Left kidney (tissue), 2 donors: Measurements from ENCODE around the gene OSGIN1. TPM values are rescaled to one million over a fixed set of nuclear protein-coding genes. Genes with fewer than 3 reads are reported as not detected.

Experiments
- DNase-seq: peaks from one replicate; pipeline ENCODE4 v3.0.0-alpha.2; 2013
- polyA plus RNA-seq: library from polyadenylated mRNA; unstranded; fragments of 120-200 nt; gene quantifications from one replicate; pipeline ENCODE4 v1.2.1, GENCODE V29; 2013; ENCODE audit not compliant: insufficient read length

OSGIN1 gene
- polyA plus RNA-seq, 1 donor = 0.30 TPM

DNA sequence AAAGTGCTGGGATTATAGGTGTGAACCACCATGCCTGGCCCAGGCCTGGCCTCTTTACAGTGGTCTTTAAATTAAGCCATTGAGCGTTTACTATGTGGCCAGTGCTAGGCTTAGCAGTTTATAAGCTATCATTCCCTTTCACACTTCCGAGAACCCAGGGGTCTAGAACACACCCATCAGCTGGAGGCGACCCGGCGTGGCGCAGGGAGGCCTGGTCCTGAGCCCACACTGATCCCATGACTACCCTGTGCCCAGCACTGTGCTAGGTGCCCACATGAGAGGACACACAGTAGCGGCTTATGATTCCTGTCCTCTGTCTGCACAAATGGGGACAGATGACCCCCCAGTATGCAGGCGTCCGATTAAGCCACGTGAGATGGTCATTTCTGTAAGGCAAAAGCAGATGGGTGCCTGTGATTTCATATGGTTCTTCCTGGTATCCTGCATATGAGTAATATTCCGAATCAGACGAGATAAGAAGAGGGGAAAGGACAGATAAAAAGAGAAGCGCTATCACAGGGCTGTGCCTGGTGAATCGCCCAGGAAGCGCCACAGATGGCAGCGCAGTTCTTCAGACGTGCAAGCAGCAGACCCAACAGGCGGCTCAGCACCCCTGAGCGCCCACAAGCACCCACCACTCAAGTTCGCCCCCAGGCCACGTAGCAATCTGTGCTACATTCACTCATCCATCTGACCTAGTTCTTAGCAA is 5.3 kb downstream of the OSGIN1 start:
- no peak for DNase-seq

- no peak for DNase-seq
These were observed 6.0 kb downstream of the OSGIN1 start for GRCh38 chr16:83958846-83959565.

DNA sequence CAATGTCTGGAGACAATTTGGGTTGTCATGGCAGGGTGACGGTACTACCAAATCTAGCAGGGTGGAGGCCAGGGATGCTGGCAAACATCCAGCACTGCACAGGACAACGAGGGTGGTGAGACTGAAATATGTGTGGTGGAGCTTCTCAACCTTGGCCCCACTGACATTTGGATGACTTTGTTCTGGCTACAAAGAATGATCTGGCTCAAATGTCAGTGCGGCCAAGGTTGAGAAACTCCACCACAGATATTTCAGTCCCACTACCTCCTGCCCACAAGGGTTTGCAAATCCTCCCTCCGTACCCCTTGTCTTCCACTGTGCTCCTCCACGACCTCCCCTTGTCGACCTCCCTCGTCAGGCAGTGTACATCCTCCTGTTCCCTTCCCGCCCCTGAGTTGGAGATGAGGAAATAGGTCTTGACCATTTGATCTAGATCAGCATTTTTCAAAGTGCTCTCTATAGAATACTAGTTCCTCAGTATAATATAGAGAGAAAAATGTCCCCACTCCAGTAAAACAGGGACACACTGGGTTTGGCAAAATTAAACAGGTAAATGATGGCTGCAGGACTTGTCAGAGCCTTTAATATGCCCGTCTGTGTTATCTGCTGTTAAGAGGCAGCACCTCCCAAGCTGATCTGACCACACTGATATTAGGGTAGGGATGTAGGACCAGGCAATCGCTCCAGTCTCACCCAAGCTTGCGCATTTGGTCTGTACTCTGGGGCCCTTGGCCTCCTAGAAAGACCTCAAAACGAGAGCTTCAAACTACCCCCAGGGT is 6.8 kb downstream of the OSGIN1 start:
- DNase-seq = no peak

- DNase-seq = no peak
These were observed 7.6 kb downstream of the OSGIN1 start for GRCh38 chr16:83960521-83961249.

- DNase-seq = no peak
These were observed 8.6 kb downstream of the OSGIN1 start for GRCh38 chr16:83961591-83961990.

DNA sequence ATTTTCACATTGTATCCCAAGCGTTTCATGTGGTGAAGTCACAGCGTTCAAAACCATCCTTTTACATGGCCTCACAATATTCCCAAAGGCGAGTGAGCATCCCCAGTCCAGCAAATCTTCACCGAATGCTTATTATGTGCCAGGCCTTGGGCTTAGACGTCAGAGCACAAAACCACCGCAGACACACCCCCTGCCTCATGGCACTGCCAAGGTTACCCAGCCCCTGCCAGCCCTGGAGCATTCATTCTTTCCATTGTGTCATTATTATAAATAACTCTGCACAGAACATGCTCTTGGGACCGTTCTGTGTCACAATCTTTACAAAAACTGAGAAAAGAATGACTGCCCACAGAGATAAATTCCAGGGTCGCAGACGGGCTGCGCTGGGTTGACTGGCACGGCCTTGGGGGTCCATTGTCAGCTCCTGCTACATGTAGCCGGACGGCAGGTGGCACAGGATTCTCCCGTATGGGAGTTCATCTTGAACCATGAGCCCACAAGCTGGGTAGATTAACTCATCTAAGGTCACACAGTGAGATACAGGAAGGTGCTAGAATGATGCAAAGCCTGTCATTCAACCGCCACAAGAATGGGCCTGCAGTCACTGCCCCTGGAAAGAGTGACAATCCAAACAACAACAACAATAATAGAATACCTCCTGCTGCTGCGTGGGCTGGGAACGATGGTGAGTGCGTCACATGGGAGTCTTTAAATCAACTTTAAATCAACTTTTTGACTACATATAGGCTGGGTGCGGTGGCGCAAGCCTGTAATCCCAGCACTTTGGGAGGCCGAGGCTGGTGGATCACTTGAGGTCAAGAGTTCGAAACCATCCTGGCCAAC is 10.5 kb downstream of the OSGIN1 start:
- no peak for DNase-seq

- no peak for DNase-seq
These were observed 11.8 kb downstream of the OSGIN1 start for GRCh38 chr16:83964684-83965443.

DNA sequence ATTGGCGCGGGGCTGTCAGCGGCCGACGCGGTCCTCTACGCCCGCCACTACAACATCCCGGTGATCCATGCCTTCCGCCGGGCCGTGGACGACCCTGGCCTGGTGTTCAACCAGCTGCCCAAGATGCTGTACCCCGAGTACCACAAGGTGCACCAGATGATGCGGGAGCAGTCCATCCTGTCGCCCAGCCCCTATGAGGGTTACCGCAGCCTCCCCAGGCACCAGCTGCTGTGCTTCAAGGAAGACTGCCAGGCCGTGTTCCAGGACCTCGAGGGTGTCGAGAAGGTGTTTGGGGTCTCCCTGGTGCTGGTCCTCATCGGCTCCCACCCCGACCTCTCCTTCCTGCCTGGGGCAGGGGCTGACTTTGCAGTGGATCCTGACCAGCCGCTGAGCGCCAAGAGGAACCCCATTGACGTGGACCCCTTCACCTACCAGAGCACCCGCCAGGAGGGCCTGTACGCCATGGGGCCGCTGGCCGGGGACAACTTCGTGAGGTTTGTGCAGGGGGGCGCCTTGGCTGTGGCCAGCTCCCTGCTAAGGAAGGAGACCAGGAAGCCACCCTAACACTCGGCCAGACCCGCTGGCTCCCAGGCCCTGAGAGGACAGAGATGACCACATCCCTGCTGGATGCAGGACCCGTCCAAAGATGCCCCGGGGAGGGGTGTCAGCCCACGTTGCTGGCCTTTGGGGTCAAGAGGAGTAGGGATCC is 12.6 kb downstream of the OSGIN1 start:
- no peak for DNase-seq

DNA sequence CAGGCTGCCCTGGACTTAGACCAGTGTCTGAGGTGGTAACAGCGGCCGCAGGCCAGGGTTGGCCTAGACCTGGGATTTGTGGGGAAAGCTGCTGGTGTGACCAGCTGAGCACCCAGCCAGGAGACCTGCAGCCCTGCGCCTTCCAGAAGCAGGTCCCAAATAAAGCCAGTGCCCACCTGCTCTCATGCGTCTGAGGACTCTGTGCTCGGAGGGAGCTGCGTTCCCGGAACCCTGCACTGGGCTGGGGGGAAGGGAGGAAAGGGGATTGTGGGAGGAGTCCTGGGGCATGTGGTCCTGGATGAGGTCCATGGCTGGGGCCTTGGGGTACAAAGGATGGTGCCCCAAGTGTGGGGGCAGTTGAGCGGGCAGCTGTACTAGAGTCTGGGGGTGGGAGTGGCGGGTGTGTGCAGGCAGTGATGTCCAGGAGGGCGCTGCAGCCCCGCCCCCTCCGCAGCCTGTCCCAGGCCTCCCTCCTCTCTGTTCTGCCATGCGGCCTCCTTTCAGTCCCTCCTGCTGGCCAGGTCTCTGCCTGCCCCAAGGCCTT is 13.2 kb downstream of the OSGIN1 start:
- no peak for DNase-seq

GRCh38 chr16:83967091-83967490 is 14.1 kb downstream of the OSGIN1 start:
- DNase-seq = no peak

DNA sequence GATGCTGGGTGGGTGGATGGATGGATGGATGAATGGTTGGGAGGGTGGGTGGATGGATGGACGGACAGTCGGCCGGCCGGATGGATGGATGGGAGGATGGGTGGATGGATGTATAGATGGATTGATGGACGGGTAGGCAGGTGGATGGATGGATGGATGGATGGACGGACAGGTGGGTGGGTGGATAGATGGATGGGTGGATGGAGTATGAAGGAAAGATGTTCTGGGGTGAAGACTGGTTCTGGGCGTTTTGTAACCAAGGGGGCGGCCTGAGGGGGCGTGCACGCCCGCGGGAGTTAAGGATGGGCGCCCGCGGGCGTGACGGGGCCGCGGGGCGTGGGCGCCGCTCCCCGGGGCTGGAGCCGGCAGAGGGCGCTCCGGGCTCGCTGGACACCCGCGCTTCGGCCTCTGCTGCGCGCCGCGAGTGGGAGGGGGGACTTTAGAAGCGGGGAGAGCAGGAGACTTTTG is 14.8 kb downstream of the OSGIN1 start, which contains the start of gene NECAB2:
Gene NECAB2, plus strand, starts transcription at position 407 of the 468 bp plus-strand sequence. CDS start 405 bp downstream, outside the sequence.
- DNase-seq = no peak

- DNase-seq = no peak
These were observed 15.3 kb downstream of the OSGIN1 start for GRCh38 chr16:83968306-83968851.

DNA sequence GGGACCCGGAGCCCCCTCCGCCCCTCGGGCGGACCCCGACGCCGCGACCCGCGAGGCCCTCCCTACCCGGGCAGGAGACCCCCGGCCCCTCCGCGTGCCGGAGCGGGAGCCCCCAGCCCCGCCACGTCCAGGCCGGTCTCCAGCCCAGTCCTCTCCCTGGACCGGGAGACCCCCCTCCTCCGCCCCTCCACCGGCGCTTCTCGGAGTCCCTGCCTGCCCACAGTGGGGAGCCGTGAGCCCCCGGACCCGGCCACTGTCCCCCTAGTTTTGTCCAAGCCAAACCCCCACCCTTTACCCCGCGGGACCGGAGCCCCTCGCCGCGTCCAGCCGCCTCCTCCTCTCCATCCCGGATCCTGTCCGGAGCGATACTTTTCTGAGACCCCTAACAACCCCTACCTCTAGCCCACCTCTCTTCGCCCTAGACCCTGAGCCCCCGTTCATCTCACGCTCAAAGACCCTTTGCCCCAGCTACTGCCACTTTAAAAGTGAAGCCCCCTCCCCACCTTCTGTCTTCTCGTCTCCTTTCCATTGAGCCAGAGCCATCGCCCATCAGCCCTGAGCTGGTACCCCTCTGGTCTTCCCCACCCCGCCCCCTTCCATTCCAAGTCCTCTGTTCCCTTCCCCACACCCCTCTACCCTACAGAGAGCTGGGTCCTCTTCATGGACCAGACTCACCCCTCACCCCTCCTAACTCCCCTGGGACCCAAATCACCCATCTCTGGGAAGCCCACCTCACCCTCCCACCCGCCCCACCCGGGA is 16.0 kb downstream of the OSGIN1 start:
- no peak for DNase-seq

DNA sequence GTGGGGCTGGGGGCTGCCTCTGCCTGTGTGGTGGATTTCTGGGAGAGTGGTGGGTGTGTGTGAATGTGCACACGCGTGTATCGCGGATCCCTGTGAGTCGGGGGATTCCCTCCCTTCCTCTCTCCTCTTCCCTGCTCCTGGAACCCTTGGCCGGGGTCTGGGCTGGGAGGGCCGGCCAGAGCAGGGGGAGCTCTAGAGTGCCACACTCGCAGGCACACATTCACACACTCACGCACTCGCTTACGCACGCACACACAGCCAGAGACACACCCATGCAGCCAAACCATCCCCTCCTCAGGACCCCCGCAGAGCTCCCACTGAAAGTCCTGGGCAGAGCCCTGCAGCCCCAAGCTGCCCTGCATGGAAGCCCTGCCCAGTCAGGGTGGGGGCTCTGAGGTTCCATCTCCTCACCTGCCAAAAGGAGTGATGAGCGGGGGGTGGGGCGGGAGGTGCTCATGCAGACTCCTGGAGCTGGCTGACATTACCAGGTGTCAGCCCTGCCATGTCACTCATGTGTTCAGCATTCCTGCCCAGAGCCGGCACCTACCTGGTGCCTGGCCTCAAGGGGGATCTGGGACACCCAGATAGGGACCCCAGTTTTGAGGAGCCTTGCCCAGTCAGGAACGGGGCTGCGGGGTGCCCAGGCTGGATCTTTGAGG is 16.9 kb downstream of the OSGIN1 start:
- no peak for DNase-seq

DNA sequence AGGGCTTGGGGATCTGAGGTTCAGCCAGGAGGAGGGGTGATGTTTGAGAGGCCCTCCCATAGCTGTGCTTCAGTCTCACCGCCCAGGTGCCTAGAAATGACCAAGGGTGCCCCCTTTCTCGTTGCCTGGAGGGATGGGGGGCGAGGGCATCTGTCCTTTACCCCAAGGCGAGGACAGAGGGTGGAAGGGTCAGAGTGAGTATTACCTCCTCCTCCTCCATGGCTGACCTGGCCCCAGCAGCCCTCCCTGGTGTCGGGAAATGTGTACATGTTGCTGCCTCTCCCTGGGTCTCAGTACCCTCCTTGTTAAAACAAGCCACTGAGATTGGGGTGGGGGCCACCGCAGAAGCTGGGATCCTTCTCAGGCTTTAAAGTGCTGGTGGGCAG is 17.4 kb downstream of the OSGIN1 start:
- no peak for DNase-seq

DNA sequence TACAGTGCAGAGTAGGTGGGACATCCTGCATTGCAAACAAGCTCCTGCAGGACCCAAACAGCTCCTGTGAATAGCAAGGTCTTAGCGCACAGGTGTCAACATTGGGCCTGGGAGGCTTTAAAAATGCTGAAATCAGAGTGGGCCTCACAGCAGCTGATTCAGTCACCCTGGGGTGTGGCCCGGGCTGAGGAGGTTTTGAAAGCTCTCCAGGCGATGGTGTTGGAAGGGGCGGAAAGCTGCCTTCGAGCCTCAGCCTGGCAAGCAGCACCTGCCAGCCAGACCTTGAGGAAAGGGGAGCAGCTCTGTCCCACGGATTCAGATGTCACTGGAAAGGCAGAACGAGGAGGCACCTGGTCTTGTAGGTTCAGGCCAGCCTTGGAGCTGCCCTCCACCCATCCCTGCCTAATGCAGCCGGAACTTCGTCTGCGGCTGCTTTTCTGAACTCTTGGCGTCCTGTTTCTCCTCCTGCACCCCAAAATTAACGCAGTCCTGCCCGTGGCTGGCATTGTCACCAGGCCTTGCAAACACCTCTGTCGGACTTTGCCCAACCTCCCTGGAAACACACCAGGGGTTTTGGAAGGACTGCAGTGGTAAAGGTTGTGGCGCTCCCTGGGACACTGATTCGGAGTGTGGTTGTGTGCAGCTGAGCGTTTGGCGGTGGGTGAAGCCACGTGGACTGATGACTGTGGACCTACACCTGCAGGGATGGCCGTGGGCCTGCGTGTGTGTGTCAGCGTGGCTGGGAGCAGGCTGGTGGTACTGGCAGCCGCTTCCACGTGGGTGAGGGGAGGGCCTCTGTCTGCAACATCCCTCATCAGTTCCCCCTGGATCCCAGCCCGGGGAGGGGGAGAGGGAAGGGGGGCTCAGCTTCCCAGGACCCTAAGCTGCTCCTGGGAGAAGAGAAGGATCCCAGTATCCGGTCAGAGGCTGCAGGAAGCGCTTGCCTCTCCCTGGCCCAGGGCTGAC is 18.4 kb downstream of the OSGIN1 start:
- no peak for DNase-seq
